ENCODE data around the gene SPOCK2. TPM values are rescaled to one million over a fixed set of nuclear protein-coding genes. Genes with fewer than 3 reads are reported as not detected.

The SPOCK2 gene
- total and polyA plus RNA-seq, 2 of the 13 experiments (the other 11 are each of a cell fraction or from before 2014, with no cell fraction given) = 8.6 to 30.6 TPM

GRCh38 chr10:72014785-72015480 is 73.4 kb downstream of the SPOCK2 start:
- Histone ChIP-seq H3K79me2 (ENCODE audit: insufficient read depth, low read length) (no peaks in the 10 kb centered on the region), H3K9ac (ENCODE audit: insufficient read depth, low read depth, low read length) (no peak overlapping the region), H2AFZ (ENCODE audit: low read length) (no peak overlapping the region), H3K4me3 (replicated peaks in 1 of 3; ENCODE audit: insufficient read depth in 1 of 3, low read depth in 2 of 3, low read length in 3 of 3) (no peak overlapping the region), H3K27ac (ENCODE audit: extremely low read length, insufficient read depth, low read length) (no peak overlapping the region), H3K9me3 (ENCODE audit: low read length) (no peaks in the 10 kb centered on the region), H3K4me1 (ENCODE audit: insufficient read depth, low read length) (peaks cover 65% of the 10 kb centered on the region), H4K20me1 (ENCODE audit: insufficient read depth, low read length) (no peaks in the 10 kb centered on the region), H3K27me3 (ENCODE audit: control insufficient read depth in 1 of 2, insufficient read depth in 2 of 2, low read length in 2 of 2) (no peaks in the 10 kb centered on the region), H3K36me3 (replicated peaks in 1 of 2; ENCODE audit: control insufficient read depth in 1 of 2, insufficient read depth in 2 of 2, low read length in 2 of 2) (no peaks in the 10 kb centered on the region), H3K4me2 (ENCODE audit: low read depth, low read length) (no peak overlapping the region)
- FAIRE-seq = no peak
- WGBS (ENCODE audit: low lambda C conversion rate) = 91% methylated on average over 10 of the region's 10 CpGs
- in situ Hi-C loops (cut with HindIII; ENCODE audit: extremely low pct_ligation_motif_present, low pct_unique_long_range_greater_than_20kb) = no loop called here
- intact Hi-C loops (cut with micrococcal nuclease; ENCODE audit: unreplicated experiment) = no loop called here
- no TSS peak for BruUV-seq (replicated peaks)
- CTCF ChIA-PET (ENCODE audit: low intra/inter-chr PET ratio, low total read pairs) = no interaction called here
- TF ChIP-seq MIXL1 (CRISPR knock-in tag; IDR thresholded peaks at IDR 0.05) (no peak), ZNF670 (CRISPR knock-in tag; IDR thresholded peaks at IDR 0.05; ENCODE audit: borderline replicate concordance) (no peak), CEBPG (CRISPR knock-in tag; IDR thresholded peaks at IDR 0.05) (peak; percentile 22; the same call in 1 of the 2 replicates), CEBPB (IDR thresholded peaks at IDR 0.05; ENCODE audit: borderline replicate concordance, low read depth, low read length) (peak; percentile 62; the same call in 1 of the 2 replicates), ZNF770 (CRISPR knock-in tag; IDR thresholded peaks at IDR 0.05) (peak; percentile 47; the same call in 1 of the 2 replicates)
- no peak for DNase-seq (ENCODE audit: low spot score)
- POLR2A ChIA-PET = no interaction called here
- no peak for ATAC-seq

GRCh38 chr10:72014197-72014596 is 74.2 kb downstream of the SPOCK2 start:
- Histone ChIP-seq H3K9me3 (ENCODE audit: low read length) (no peaks in the 10 kb centered on the region), H3K4me2 (ENCODE audit: low read depth, low read length) (no peak overlapping the region), H2AFZ (ENCODE audit: low read length) (no peak overlapping the region), H3K36me3 (replicated peaks in 1 of 2; ENCODE audit: control insufficient read depth in 1 of 2, insufficient read depth in 2 of 2, low read length in 2 of 2) (peaks cover 1 to 3% of the 10 kb centered on the region in 2 experiments; a peak in 2 of 5 replicates), H3K4me3 (replicated peaks in 1 of 3; ENCODE audit: insufficient read depth in 1 of 3, low read depth in 2 of 3, low read length in 3 of 3) (no peak overlapping the region), H3K27ac (ENCODE audit: extremely low read length, insufficient read depth, low read length) (no peak overlapping the region), H3K27me3 (ENCODE audit: control insufficient read depth in 1 of 2, insufficient read depth in 2 of 2, low read length in 2 of 2) (no peaks in the 10 kb centered on the region), H3K9ac (ENCODE audit: insufficient read depth, low read depth, low read length) (no peak overlapping the region), H3K4me1 (ENCODE audit: insufficient read depth, low read length) (peaks cover 65% of the 10 kb centered on the region), H4K20me1 (ENCODE audit: insufficient read depth, low read length) (no peaks in the 10 kb centered on the region), H3K79me2 (ENCODE audit: insufficient read depth, low read length) (no peaks in the 10 kb centered on the region)
- ATAC-seq (no peak), DNase-seq (ENCODE audit: low spot score) (no peak), FAIRE-seq (no peak)
- in situ Hi-C loops (cut with HindIII; ENCODE audit: extremely low pct_ligation_motif_present, low pct_unique_long_range_greater_than_20kb) (no loop called here), intact Hi-C loops (cut with micrococcal nuclease; ENCODE audit: unreplicated experiment) (no loop called here)
- ChIA-PET CTCF (ENCODE audit: low intra/inter-chr PET ratio, low total read pairs) (no interaction called here), POLR2A (interaction anchor here (1.4 kb wide), 1 partner anchor 16 kb away, joined by 3 read pairs; no protein-coding TSS in a partner anchor)
- BruUV-seq (replicated peaks) = no TSS peak
- TF ChIP-seq THAP11 (CRISPR knock-in tag; IDR thresholded peaks at IDR 0.05) = no peak
- no peak for TF ChIP-seq ZNF484 (CRISPR knock-in tag; IDR thresholded peaks at IDR 0.05; ENCODE audit: borderline replicate concordance, low read depth)
- 100% methylated on average over 2 of the region's 2 CpGs for WGBS (ENCODE audit: low lambda C conversion rate)

Measured in HepG2 (cell line).